ENCODE data around the gene SERINC2. TPM values are rescaled to one million over a fixed set of nuclear protein-coding genes. Genes with fewer than 3 reads are reported as not detected.
"Not testable (repeated sequence)": the region's sequence is repeated elsewhere in the genome, so short reads cannot be mapped to it uniquely, and the experiment has no call there.

Gene SERINC2
- total and polyA plus RNA-seq, 2 donors (not counting 1 experiment from before 2014, with no cell fraction given) = 0.75 to 1.4 TPM

GRCh38 chr1:31474567-31474966 lies 61.6 kb downstream of the SERINC2 start:
- DNase-seq; ATAC-seq (ENCODE audit: low read depth); POLR2A ChIA-PET; H3K4me3 Mint-ChIP-seq; H2AFZ ChIP-seq (ENCODE audit: insufficient read depth, low read depth, low read length, poor library complexity, severe bottlenecking); H3K9me3 Mint-ChIP-seq (ENCODE audit: insufficient read depth); H4K20me1 ChIP-seq (ENCODE audit: control insufficient read depth, insufficient read depth, low read length, poor library complexity, severe bottlenecking); H3K36me3 ChIP-seq (replicated peaks in 1 of 2; ENCODE audit: control extremely low read depth in 1 of 2, control insufficient read depth in 1 of 2, extremely low read depth in 1 of 2, insufficient read depth in 2 of 2, low read length in 1 of 2); H3K27ac Mint-ChIP-seq; H3K4me3 ChIP-seq (ENCODE audit: control extremely low read depth in 1 of 5, extremely low read depth in 1 of 5, insufficient read depth in 1 of 5, low read depth in 2 of 5, low read length in 4 of 5); intact Hi-C loops (cut with micrococcal nuclease); CTCF ChIA-PET; H3K4me2 ChIP-seq (replicated peaks; ENCODE audit: low read depth, low read length, poor library complexity, severe bottlenecking); H3K9ac ChIP-seq (ENCODE audit: low read length); H3K79me2 ChIP-seq (ENCODE audit: control insufficient read depth, insufficient read depth, low read length); H3K4me1 ChIP-seq (ENCODE audit: control insufficient read depth in 2 of 2, insufficient read depth in 2 of 2, low read length in 2 of 2); H3K27ac ChIP-seq (ENCODE audit: low read length in 2 of 2): not testable (repeated sequence)
- WGBS (ENCODE audit: insufficient coverage) = 90% methylated on average over 4 of the region's 7 CpGs
- H3K9me3 ChIP-seq (ENCODE audit: control extremely low read depth in 1 of 3, control insufficient read depth in 2 of 3, insufficient read depth in 1 of 3, low read length in 2 of 3) = peaks cover 0 to 13% (median 4%) of the 10 kb centered on the region in 3 donors
- peaks cover 0 to 10% (median 0%) of the 10 kb centered on the region in 4 experiments for H3K27me3 ChIP-seq (replicated peaks in 1 of 4; ENCODE audit: control extremely low read depth in 1 of 4, control insufficient read depth in 3 of 4, insufficient read depth in 4 of 4, low read length in 3 of 4)
- Mint-ChIP-seq H3K4me1 (peaks cover 13% of the 10 kb centered on the region), H3K27me3 (peaks cover 14% of the 10 kb centered on the region)

- Mint-ChIP-seq H3K9me3 (ENCODE audit: insufficient read depth) (peaks cover 5% of the 10 kb centered on the region), H3K27ac (no peak overlapping the region), H3K4me1 (peaks cover 7% of the 10 kb centered on the region), H3K27me3 (peaks cover 8% of the 10 kb centered on the region), H3K4me3 (no peak overlapping the region)
- WGBS (ENCODE audit: insufficient coverage) = 52% methylated on average over 9 of the region's 10 CpGs
- Histone ChIP-seq H3K27me3 (replicated peaks in 1 of 4; ENCODE audit: control extremely low read depth in 1 of 4, control insufficient read depth in 3 of 4, insufficient read depth in 4 of 4, low read length in 3 of 4) (peaks cover 0 to 10% (median 0%) of the 10 kb centered on the region in 4 experiments), H3K4me3 (ENCODE audit: control extremely low read depth in 1 of 5, extremely low read depth in 1 of 5, insufficient read depth in 1 of 5, low read depth in 2 of 5, low read length in 4 of 5) (no peak overlapping the region), H3K4me2 (replicated peaks; ENCODE audit: low read depth, low read length, poor library complexity, severe bottlenecking) (no peak overlapping the region), H3K9me3 (ENCODE audit: control extremely low read depth in 1 of 3, control insufficient read depth in 2 of 3, insufficient read depth in 1 of 3, low read length in 2 of 3) (peaks cover 0 to 9% (median 7%) of the 10 kb centered on the region in 3 donors), H3K9ac (ENCODE audit: low read length) (no peak overlapping the region), H3K27ac (ENCODE audit: low read length in 2 of 2) (no peak overlapping the region), H3K36me3 (replicated peaks in 1 of 2; ENCODE audit: control extremely low read depth in 1 of 2, control insufficient read depth in 1 of 2, extremely low read depth in 1 of 2, insufficient read depth in 2 of 2, low read length in 1 of 2) (no peaks in the 10 kb centered on the region), H4K20me1 (ENCODE audit: control insufficient read depth, insufficient read depth, low read length, poor library complexity, severe bottlenecking) (no peaks in the 10 kb centered on the region), H3K4me1 (ENCODE audit: control insufficient read depth in 2 of 2, insufficient read depth in 2 of 2, low read length in 2 of 2) (peaks cover 0 to 6% of the 10 kb centered on the region in 2 donors), H3K79me2 (ENCODE audit: control insufficient read depth, insufficient read depth, low read length) (no peaks in the 10 kb centered on the region), H2AFZ (ENCODE audit: insufficient read depth, low read depth, low read length, poor library complexity, severe bottlenecking) (no peak overlapping the region)
- intact Hi-C loops (cut with micrococcal nuclease) = no loop called here
- ChIA-PET CTCF (no interaction called here), POLR2A (no interaction called here)
- no peak for TF ChIP-seq CTCF (IDR thresholded peaks at IDR 0.05)
- no peak for TF ChIP-seq EZH2 (IDR thresholded peaks at IDR 0.05; ENCODE audit: borderline replicate concordance, insufficient read depth, low read depth, low read length, poor library complexity, severe bottlenecking)
- ATAC-seq (ENCODE audit: low read depth) (no peak), DNase-seq (no peak)
These were observed 64.2 kb downstream of the SERINC2 start for GRCh38 chr1:31476891-31477846.
